HG02884 (cell line): ENCODE measurements around the gene HRH4.

ENCODE experiments used
- ATAC-seq: cut with Tn5 transposase; IDR thresholded peaks from one replicate; pipeline ENCODE4 v1.9.1; 2021; ENCODE audit warnings: mild to moderate bottlenecking, moderate library complexity; ENCODE audit not compliant: unreplicated experiment

Gene HRH4

GRCh38 chr18:24502667-24503523, 42.5 kb downstream of the HRH4 start:
- no peak for ATAC-seq

- ATAC-seq: no peak
These were observed 44.0 kb downstream of the HRH4 start for GRCh38 chr18:24504401-24504800.

GRCh38 chr18:24506175-24506574, 45.7 kb downstream of the HRH4 start:
- no peak for ATAC-seq

GRCh38 chr18:24509435-24509834, 49.0 kb downstream of the HRH4 start:
- ATAC-seq: no peak

GRCh38 chr18:24514439-24514838, 54.0 kb downstream of the HRH4 start:
- peak; percentile 75 for ATAC-seq

GRCh38 chr18:24515721-24516120, 55.3 kb downstream of the HRH4 start:
- ATAC-seq: no peak

GRCh38 chr18:24516261-24516660, 55.8 kb downstream of the HRH4 start:
- no peak for ATAC-seq

- ATAC-seq: no peak
These were observed 57.1 kb downstream of the HRH4 start for GRCh38 chr18:24517554-24517953.

- ATAC-seq: no peak
These were observed 58.2 kb downstream of the HRH4 start for GRCh38 chr18:24518596-24518995.
